ENCODE measurements around the gene ACLY. TPM values are rescaled to one million over a fixed set of nuclear protein-coding genes. Genes with fewer than 3 reads are reported as not detected.

Gene ACLY
- total and polyA plus RNA-seq, 2 of the 13 experiments (the other 11 are each of a cell fraction or from before 2014, with no cell fraction given), result 111 to 218 TPM

GRCh38 chr17:41965694-41966462 lies 47.1 kb upstream of the ACLY start (continued):
- no peak for TF ChIP-seq ZNF670 (CRISPR knock-in tag; IDR thresholded peaks at IDR 0.05; ENCODE audit: borderline replicate concordance)
- no peak; the same call in 1 of the 2 replicates for TF ChIP-seq ZFX (CRISPR knock-in tag; IDR thresholded peaks at IDR 0.05; ENCODE audit: low read depth)
- TF ChIP-seq MEIS1 (CRISPR knock-in tag; IDR thresholded peaks at IDR 0.05; ENCODE audit: borderline replicate concordance), result no peak
- TF ChIP-seq ZFP62 (CRISPR knock-in tag; IDR thresholded peaks at IDR 0.05), result no peak
- TF ChIP-seq ZNF792 (CRISPR knock-in tag; IDR thresholded peaks at IDR 0.05), result no peak
- TF ChIP-seq ZNF431 (CRISPR knock-in tag; IDR thresholded peaks at IDR 0.05; ENCODE audit: borderline replicate concordance, low read depth), result 0 out of 2 replicates have a peak, but pooled peaks have one; percentile 30
- peak; percentile 73; the same call in 1 of the 2 replicates for TF ChIP-seq ZBTB26 (CRISPR knock-in tag; IDR thresholded peaks at IDR 0.05; ENCODE audit: borderline replicate concordance)
- TF ChIP-seq ARID5B (CRISPR knock-in tag; IDR thresholded peaks at IDR 0.05), result peak; percentile 26; the same call in 1 of the 2 replicates
- no peak for TF ChIP-seq SCMH1 (CRISPR knock-in tag; IDR thresholded peaks at IDR 0.05; ENCODE audit: borderline replicate concordance)
- TF ChIP-seq ZNF317 (CRISPR knock-in tag; IDR thresholded peaks at IDR 0.05), result peak; percentile 69; the same call in 1 of the 2 replicates
- no peak for TF ChIP-seq POLR2AphosphoS5 (IDR thresholded peaks at IDR 0.05; ENCODE audit: low read depth, low read length)
- 0 out of 2 replicates have a peak, but pooled peaks have one; percentile 48 for TF ChIP-seq AHDC1 (CRISPR knock-in tag; IDR thresholded peaks at IDR 0.05; ENCODE audit: borderline replicate concordance)
- no peak for TF ChIP-seq ZNF510 (CRISPR knock-in tag; IDR thresholded peaks at IDR 0.05; ENCODE audit: low read depth)
- TF ChIP-seq MIER2 (CRISPR knock-in tag; IDR thresholded peaks at IDR 0.05), result no peak
- TF ChIP-seq CBX2 (IDR thresholded peaks at IDR 0.05; ENCODE audit: low read depth, low read length), result no peak
- TF ChIP-seq CBX2 (CRISPR knock-in tag; IDR thresholded peaks at IDR 0.05; ENCODE audit: low read depth), result no peak
- TF ChIP-seq HDAC2 (CRISPR knock-in tag; IDR thresholded peaks at IDR 0.05), result peak; percentile 38; the same call in 1 of the 2 replicates
- no peak for TF ChIP-seq ESRRA (CRISPR knock-in tag; IDR thresholded peaks at IDR 0.05; ENCODE audit: low read depth)
- TF ChIP-seq FIP1L1 (IDR thresholded peaks at IDR 0.05; ENCODE audit: borderline replicate concordance, insufficient read depth, low read depth, low read length), result no peak

All from HepG2 (cell line).